ENCODE measurements around the gene GPX1.

Gene GPX1

GRCh38 chr3:49389297-49389696, 31.1 kb upstream of the GPX1 start:
- no peak for TF ChIP-seq ZNF274 (IDR thresholded peaks at IDR 0.05; ENCODE audit: low read depth, low read length)
- TF ChIP-seq SUZ12 (IDR thresholded peaks at IDR 0.05; ENCODE audit: extremely low read depth, insufficient read depth, insufficient read length), result no peak
- TF ChIP-seq YY1 (IDR thresholded peaks at IDR 0.05; ENCODE audit: insufficient read depth, insufficient read length), result no peak
- no peaks in the 10 kb centered on the region for H3K4me1 ChIP-seq (ENCODE audit: insufficient read depth, insufficient read length)
- DNase-seq (ENCODE audit: low read depth, low spot score), result no peak
- peaks cover 29% of the 10 kb centered on the region for H3K36me3 ChIP-seq (ENCODE audit: insufficient read depth, insufficient read length, low read length)
- H3K27me3 ChIP-seq (ENCODE audit: insufficient read depth, insufficient read length), result no peaks in the 10 kb centered on the region
- H3K9me3 ChIP-seq (ENCODE audit: insufficient read depth, low read length), result no peaks in the 10 kb centered on the region
- H3K4me3 ChIP-seq (ENCODE audit: insufficient read length, low read depth), result no peak overlapping the region
- H3K9ac ChIP-seq (ENCODE audit: insufficient read length, low read depth), result no peak overlapping the region

- Histone ChIP-seq H3K9ac (ENCODE audit: insufficient read length, low read depth) (no peak overlapping the region), H3K4me1 (ENCODE audit: insufficient read depth, insufficient read length) (no peaks in the 10 kb centered on the region), H3K27me3 (ENCODE audit: insufficient read depth, insufficient read length) (no peaks in the 10 kb centered on the region), H3K9me3 (ENCODE audit: insufficient read depth, low read length) (no peaks in the 10 kb centered on the region), H3K4me3 (ENCODE audit: insufficient read length, low read depth) (no peak overlapping the region), H3K36me3 (ENCODE audit: insufficient read depth, insufficient read length, low read length) (peaks cover 25% of the 10 kb centered on the region)
- no peak for DNase-seq (ENCODE audit: low read depth, low spot score)
- TF ChIP-seq YY1 (IDR thresholded peaks at IDR 0.05; ENCODE audit: insufficient read depth, insufficient read length) (no peak), SUZ12 (IDR thresholded peaks at IDR 0.05; ENCODE audit: extremely low read depth, insufficient read depth, insufficient read length) (no peak), ZNF274 (IDR thresholded peaks at IDR 0.05; ENCODE audit: low read depth, low read length) (no peak)
These were observed 30.2 kb upstream of the GPX1 start for GRCh38 chr3:49388289-49388820.

- Histone ChIP-seq H3K4me3 (ENCODE audit: insufficient read length, low read depth) (no peak overlapping the region), H3K27me3 (ENCODE audit: insufficient read depth, insufficient read length) (no peaks in the 10 kb centered on the region), H3K36me3 (ENCODE audit: insufficient read depth, insufficient read length, low read length) (peaks cover 19% of the 10 kb centered on the region), H3K9me3 (ENCODE audit: insufficient read depth, low read length) (no peaks in the 10 kb centered on the region), H3K9ac (ENCODE audit: insufficient read length, low read depth) (no peak overlapping the region), H3K4me1 (ENCODE audit: insufficient read depth, insufficient read length) (no peaks in the 10 kb centered on the region)
- DNase-seq (ENCODE audit: low read depth, low spot score), result no peak
- TF ChIP-seq YY1 (IDR thresholded peaks at IDR 0.05; ENCODE audit: insufficient read depth, insufficient read length), result no peak
- no peak for TF ChIP-seq ZNF274 (IDR thresholded peaks at IDR 0.05; ENCODE audit: low read depth, low read length)
- TF ChIP-seq SUZ12 (IDR thresholded peaks at IDR 0.05; ENCODE audit: extremely low read depth, insufficient read depth, insufficient read length), result no peak
These were observed 29.6 kb upstream of the GPX1 start for GRCh38 chr3:49387721-49388120.

- DNase-seq (ENCODE audit: low read depth, low spot score), result no peak
- Histone ChIP-seq H3K27me3 (ENCODE audit: insufficient read depth, insufficient read length) (no peaks in the 10 kb centered on the region), H3K9me3 (ENCODE audit: insufficient read depth, low read length) (no peaks in the 10 kb centered on the region), H3K36me3 (ENCODE audit: insufficient read depth, insufficient read length, low read length) (peaks cover 7% of the 10 kb centered on the region), H3K9ac (ENCODE audit: insufficient read length, low read depth) (no peak overlapping the region), H3K4me3 (ENCODE audit: insufficient read length, low read depth) (no peak overlapping the region), H3K4me1 (ENCODE audit: insufficient read depth, insufficient read length) (no peaks in the 10 kb centered on the region)
- TF ChIP-seq YY1 (IDR thresholded peaks at IDR 0.05; ENCODE audit: insufficient read depth, insufficient read length) (no peak), ZNF274 (IDR thresholded peaks at IDR 0.05; ENCODE audit: low read depth, low read length) (no peak), SUZ12 (IDR thresholded peaks at IDR 0.05; ENCODE audit: extremely low read depth, insufficient read depth, insufficient read length) (no peak)
These were observed 28.1 kb upstream of the GPX1 start for GRCh38 chr3:49386056-49386756.

GRCh38 chr3:49385617-49386016, 27.5 kb upstream of the GPX1 start:
- Histone ChIP-seq H3K36me3 (ENCODE audit: insufficient read depth, insufficient read length, low read length) (peaks cover 7% of the 10 kb centered on the region), H3K4me3 (ENCODE audit: insufficient read length, low read depth) (no peak overlapping the region), H3K27me3 (ENCODE audit: insufficient read depth, insufficient read length) (no peaks in the 10 kb centered on the region), H3K9ac (ENCODE audit: insufficient read length, low read depth) (no peak overlapping the region), H3K4me1 (ENCODE audit: insufficient read depth, insufficient read length) (no peaks in the 10 kb centered on the region), H3K9me3 (ENCODE audit: insufficient read depth, low read length) (no peaks in the 10 kb centered on the region)
- no peak for DNase-seq (ENCODE audit: low read depth, low spot score)
- TF ChIP-seq SUZ12 (IDR thresholded peaks at IDR 0.05; ENCODE audit: extremely low read depth, insufficient read depth, insufficient read length) (no peak), YY1 (IDR thresholded peaks at IDR 0.05; ENCODE audit: insufficient read depth, insufficient read length) (no peak), ZNF274 (IDR thresholded peaks at IDR 0.05; ENCODE audit: low read depth, low read length) (no peak)

GRCh38 chr3:49383387-49383786, 25.2 kb upstream of the GPX1 start:
- Histone ChIP-seq H3K9me3 (ENCODE audit: insufficient read depth, low read length) (no peaks in the 10 kb centered on the region; the same call in 1 of the 2 replicates), H3K9ac (ENCODE audit: insufficient read length, low read depth) (no peak overlapping the region), H3K4me3 (ENCODE audit: insufficient read length, low read depth) (no peak overlapping the region), H3K27me3 (ENCODE audit: insufficient read depth, insufficient read length) (no peaks in the 10 kb centered on the region), H3K36me3 (ENCODE audit: insufficient read depth, insufficient read length, low read length) (peaks cover 7% of the 10 kb centered on the region), H3K4me1 (ENCODE audit: insufficient read depth, insufficient read length) (no peaks in the 10 kb centered on the region)
- TF ChIP-seq YY1 (IDR thresholded peaks at IDR 0.05; ENCODE audit: insufficient read depth, insufficient read length) (no peak), SUZ12 (IDR thresholded peaks at IDR 0.05; ENCODE audit: extremely low read depth, insufficient read depth, insufficient read length) (no peak), ZNF274 (IDR thresholded peaks at IDR 0.05; ENCODE audit: low read depth, low read length) (no peak)
- no peak for DNase-seq (ENCODE audit: low read depth, low spot score)

- TF ChIP-seq SUZ12 (IDR thresholded peaks at IDR 0.05; ENCODE audit: extremely low read depth, insufficient read depth, insufficient read length) (no peak), ZNF274 (IDR thresholded peaks at IDR 0.05; ENCODE audit: low read depth, low read length) (no peak), YY1 (IDR thresholded peaks at IDR 0.05; ENCODE audit: insufficient read depth, insufficient read length) (no peak)
- Histone ChIP-seq H3K4me1 (ENCODE audit: insufficient read depth, insufficient read length) (no peaks in the 10 kb centered on the region), H3K9ac (ENCODE audit: insufficient read length, low read depth) (no peak overlapping the region), H3K9me3 (ENCODE audit: insufficient read depth, low read length) (no peaks in the 10 kb centered on the region; the same call in 1 of the 2 replicates), H3K4me3 (ENCODE audit: insufficient read length, low read depth) (no peak overlapping the region), H3K36me3 (ENCODE audit: insufficient read depth, insufficient read length, low read length) (peaks cover 27% of the 10 kb centered on the region), H3K27me3 (ENCODE audit: insufficient read depth, insufficient read length) (no peaks in the 10 kb centered on the region)
- DNase-seq (ENCODE audit: low read depth, low spot score), result no peak
These were observed 20.2 kb upstream of the GPX1 start for GRCh38 chr3:49378249-49378895.
